ENCODE results near the gene ARID2. TPM values are rescaled to one million over a fixed set of nuclear protein-coding genes. Genes with fewer than 3 reads are reported as not detected.

The ARID2 gene
- total RNA-seq, 1 donor from 2014 or later, result 25.1 TPM

DNA sequence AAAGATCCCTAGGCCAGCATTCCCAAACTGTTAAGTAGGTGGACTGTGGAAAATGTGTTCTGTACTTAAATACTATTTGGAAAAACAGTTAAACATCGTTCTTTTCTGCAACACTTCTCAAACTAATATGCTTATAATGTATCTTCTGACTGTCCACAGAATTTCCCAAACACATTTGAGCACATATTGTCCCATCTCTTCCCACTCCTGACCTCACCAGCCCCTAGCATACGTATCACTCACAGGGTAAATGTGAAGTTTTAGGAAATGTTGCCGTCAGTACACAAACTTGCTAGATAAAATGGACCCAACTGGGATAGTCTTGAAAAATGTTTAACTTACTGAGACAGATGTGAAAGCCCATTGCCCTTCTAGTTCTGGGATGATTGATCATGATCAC is 27.7 kb downstream of the ARID2 start:
- peak overlapping the region; percentile 35 for H3K27ac Mint-ChIP-seq (ENCODE audit: unreplicated experiment)

DNA sequence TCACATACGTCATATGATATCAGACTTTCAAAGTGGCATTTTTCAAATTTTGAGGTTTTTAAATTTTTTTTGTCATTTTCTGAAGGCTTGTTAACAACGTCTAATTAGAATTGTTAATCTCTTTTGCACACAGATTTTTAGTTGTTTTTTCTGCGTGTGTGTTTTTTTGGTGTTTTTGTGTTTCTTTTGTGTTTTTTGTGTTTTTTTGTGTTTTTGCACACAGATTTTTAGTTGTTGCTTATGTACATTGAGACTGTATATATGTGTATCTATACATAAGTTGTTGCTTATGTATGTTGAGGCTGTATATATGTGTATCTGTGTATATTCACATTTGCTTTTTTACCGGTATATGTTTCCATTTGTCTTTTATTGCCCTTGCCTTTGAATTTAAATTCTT is 30.8 kb downstream of the ARID2 start:
- Mint-ChIP-seq H3K9me3 (ENCODE audit: low read depth) (no peaks in the 10 kb centered on the region), H3K27ac (ENCODE audit: unreplicated experiment) (no peak overlapping the region)

More for the DNA sequence above, 27.7 kb downstream of the ARID2 start:
- Mint-ChIP-seq H3K27me3 (ENCODE audit: low read depth) (no peaks in the 10 kb centered on the region), H3K4me3 (ENCODE audit: unreplicated experiment) (no peak overlapping the region), H3K9me3 (ENCODE audit: low read depth) (no peaks in the 10 kb centered on the region), H3K4me1 (ENCODE audit: low read depth) (peaks cover 17% of the 10 kb centered on the region), H3K36me3 (ENCODE audit: low read depth) (no peaks in the 10 kb centered on the region)
- TF ChIP-seq, protein P1, sequence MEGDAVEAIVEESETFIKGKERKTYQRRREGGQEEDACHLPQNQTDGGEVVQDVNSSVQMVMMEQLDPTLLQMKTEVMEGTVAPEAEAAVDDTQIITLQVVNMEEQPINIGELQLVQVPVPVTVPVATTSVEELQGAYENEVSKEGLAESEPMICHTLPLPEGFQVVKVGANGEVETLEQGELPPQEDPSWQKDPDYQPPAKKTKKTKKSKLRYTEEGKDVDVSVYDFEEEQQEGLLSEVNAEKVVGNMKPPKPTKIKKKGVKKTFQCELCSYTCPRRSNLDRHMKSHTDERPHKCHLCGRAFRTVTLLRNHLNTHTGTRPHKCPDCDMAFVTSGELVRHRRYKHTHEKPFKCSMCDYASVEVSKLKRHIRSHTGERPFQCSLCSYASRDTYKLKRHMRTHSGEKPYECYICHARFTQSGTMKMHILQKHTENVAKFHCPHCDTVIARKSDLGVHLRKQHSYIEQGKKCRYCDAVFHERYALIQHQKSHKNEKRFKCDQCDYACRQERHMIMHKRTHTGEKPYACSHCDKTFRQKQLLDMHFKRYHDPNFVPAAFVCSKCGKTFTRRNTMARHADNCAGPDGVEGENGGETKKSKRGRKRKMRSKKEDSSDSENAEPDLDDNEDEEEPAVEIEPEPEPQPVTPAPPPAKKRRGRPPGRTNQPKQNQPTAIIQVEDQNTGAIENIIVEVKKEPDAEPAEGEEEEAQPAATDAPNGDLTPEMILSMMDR (IDR thresholded peaks at IDR 0.05), result no peak
- no peak for DNase-seq (ENCODE audit: low spot score)

DNA sequence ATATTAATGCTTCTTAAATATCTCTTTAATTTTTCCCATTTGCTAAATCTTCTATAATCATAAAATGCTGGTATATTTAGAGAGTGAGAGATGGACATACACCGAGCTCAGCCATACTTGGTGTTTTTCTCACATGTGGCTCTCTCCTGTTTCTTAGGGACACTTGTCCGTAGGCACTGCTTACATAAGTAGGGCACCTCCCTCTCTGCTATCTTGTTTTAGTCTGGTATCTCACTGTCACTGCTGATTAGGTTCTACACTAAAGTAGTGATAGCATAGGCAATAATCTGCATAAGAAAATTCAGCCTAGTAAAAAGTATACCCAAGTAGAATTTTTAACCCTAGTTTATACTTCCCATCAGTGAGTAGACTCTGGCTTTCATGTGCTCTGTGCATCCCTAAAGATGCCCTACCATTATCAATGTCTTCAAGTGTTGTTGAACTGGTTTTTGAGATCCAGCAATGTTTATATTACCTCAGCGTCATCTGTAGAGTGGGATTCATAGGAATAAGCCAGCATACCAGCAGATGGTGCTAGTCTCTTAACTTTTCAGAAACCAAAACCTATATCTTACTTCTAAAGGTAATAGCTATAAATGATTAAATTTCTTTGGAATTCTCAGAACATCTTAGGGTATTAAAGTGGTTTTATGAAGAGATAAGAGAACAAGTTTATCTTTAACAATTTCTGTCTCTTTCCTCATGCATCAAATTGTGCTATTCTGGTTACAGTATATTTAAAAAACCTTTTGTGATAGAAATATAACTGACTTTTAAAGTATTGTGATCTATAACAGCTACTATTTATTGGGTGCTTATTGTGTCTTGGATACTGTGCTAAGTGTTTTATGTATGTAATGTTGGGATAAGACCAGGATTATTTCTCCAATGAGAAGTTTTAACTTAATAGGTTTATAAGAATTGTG is 32.9 kb downstream of the ARID2 start:
- Mint-ChIP-seq H3K27me3 (ENCODE audit: low read depth) (no peaks in the 10 kb centered on the region), H3K27ac (ENCODE audit: unreplicated experiment) (no peak overlapping the region), H3K4me1 (ENCODE audit: low read depth) (peaks cover 12% of the 10 kb centered on the region), H3K4me3 (ENCODE audit: unreplicated experiment) (no peak overlapping the region), H3K9me3 (ENCODE audit: low read depth) (no peaks in the 10 kb centered on the region), H3K36me3 (ENCODE audit: low read depth) (no peaks in the 10 kb centered on the region)
- DNase-seq (ENCODE audit: low spot score), result no peak
- TF ChIP-seq, protein P1 (IDR thresholded peaks at IDR 0.05), result peak; percentile 90

More for the DNA sequence above, 30.8 kb downstream of the ARID2 start:
- no peak for DNase-seq (ENCODE audit: low spot score)
- H3K4me1 Mint-ChIP-seq (ENCODE audit: low read depth), result peaks cover 22% of the 10 kb centered on the region
- TF ChIP-seq, protein P1 (IDR thresholded peaks at IDR 0.05), result no peak
- H3K27me3 Mint-ChIP-seq (ENCODE audit: low read depth), result no peaks in the 10 kb centered on the region
- H3K4me3 Mint-ChIP-seq (ENCODE audit: unreplicated experiment), result no peak overlapping the region
- H3K36me3 Mint-ChIP-seq (ENCODE audit: low read depth), result no peaks in the 10 kb centered on the region

DNA sequence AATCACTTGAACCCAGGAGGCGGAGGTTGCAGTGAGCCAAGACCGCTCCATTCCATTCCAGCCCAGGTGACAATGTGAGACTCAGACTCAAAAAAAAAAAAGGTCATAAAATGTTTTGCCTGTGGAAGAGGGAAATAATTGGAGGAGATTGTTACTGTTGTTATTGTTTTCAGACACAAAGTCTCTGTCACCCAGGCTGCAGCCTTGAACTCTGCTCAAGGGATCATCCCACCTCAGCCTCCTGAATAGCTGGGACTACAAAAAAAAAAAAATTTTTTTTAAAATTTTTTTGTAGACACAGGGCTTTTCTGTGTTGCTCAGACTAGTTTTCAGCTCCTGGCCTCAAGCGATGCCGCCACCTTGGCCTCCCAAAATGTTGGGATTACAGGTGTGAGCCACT is 33.9 kb downstream of the ARID2 start:
- peaks cover 14% of the 10 kb centered on the region for H3K4me1 Mint-ChIP-seq (ENCODE audit: low read depth)
- DNase-seq (ENCODE audit: low spot score), result no peak
- no peaks in the 10 kb centered on the region for H3K9me3 Mint-ChIP-seq (ENCODE audit: low read depth)
- TF ChIP-seq, protein P1 (IDR thresholded peaks at IDR 0.05), result no peak
- H3K36me3 Mint-ChIP-seq (ENCODE audit: low read depth), result no peaks in the 10 kb centered on the region
- H3K27me3 Mint-ChIP-seq (ENCODE audit: low read depth), result no peaks in the 10 kb centered on the region
- H3K27ac Mint-ChIP-seq (ENCODE audit: unreplicated experiment), result no peak overlapping the region
- no peak overlapping the region for H3K4me3 Mint-ChIP-seq (ENCODE audit: unreplicated experiment)

DNA sequence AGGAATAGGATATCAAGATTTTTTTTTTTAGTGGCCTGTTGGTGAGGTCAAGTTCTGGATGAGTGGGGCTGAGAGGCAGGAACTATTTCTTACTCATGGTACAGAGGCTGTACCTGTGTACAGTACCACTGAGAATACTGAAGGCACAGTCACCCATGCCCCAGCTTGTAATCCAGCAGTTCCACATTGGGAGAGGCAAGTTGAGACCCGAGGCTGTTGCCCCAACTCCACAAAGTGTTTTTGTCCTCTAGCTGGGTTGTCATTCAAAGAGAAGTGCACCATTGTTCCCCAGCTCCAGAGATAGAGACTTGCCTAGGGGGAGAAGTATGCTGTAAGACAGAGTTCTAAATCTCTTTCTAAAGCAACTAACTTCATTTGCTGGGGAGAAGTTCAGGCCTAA is 38.7 kb downstream of the ARID2 start:
- Mint-ChIP-seq H3K4me1 (ENCODE audit: low read depth) (peaks cover 21% of the 10 kb centered on the region), H3K36me3 (ENCODE audit: low read depth) (peaks cover 6% of the 10 kb centered on the region), H3K27ac (ENCODE audit: unreplicated experiment) (no peak overlapping the region), H3K9me3 (ENCODE audit: low read depth) (peaks cover 7% of the 10 kb centered on the region), H3K27me3 (ENCODE audit: low read depth) (no peaks in the 10 kb centered on the region), H3K4me3 (ENCODE audit: unreplicated experiment) (no peak overlapping the region)
- no peak for DNase-seq (ENCODE audit: low spot score)
- TF ChIP-seq, protein P1 (IDR thresholded peaks at IDR 0.05), result no peak

Measured in chondrocyte (in vitro differentiated cells).